AG09319 (cell line): ENCODE data around the gene CLDN7.

Source experiments
- DNase-seq: peaks from one replicate; pipeline ENCODE4 v3.0.0-alpha.2; 2010; ENCODE audit warnings: low read depth; ENCODE audit errors: extremely low read depth
- CTCF ChIP-seq: IDR thresholded peaks from 2 replicates; pipeline ENCODE4 v1.5.1; 2011; ENCODE audit warnings: low read depth, mild to moderate bottlenecking, inconsistent platforms, low read length, moderate library complexity

CLDN7 gene

GRCh38 chr17:7217113-7217987 is 44.9 kb downstream of the CLDN7 start:
- no peak for DNase-seq

GRCh38 chr17:7216242-7217112 is 45.8 kb downstream of the CLDN7 start:
- no peak for DNase-seq
- TF ChIP-seq CTCF = no peak

More at GRCh38 chr17:7217113-7217987, 44.9 kb downstream of the CLDN7 start:
- no peak for TF ChIP-seq CTCF

- DNase-seq = no peak
- no peak for TF ChIP-seq CTCF
Observed at GRCh38 chr17:7215652-7216180, 46.6 kb downstream of the CLDN7 start.

GRCh38 chr17:7215136-7215638 is 47.1 kb downstream of the CLDN7 start:
- TF ChIP-seq CTCF = no peak
- no peak for DNase-seq

- peak; percentile 60 for TF ChIP-seq CTCF
- peak; percentile 89 for DNase-seq
Observed at GRCh38 chr17:7214300-7215135, 47.8 kb downstream of the CLDN7 start.

GRCh38 chr17:7213895-7214299 is 48.4 kb downstream of the CLDN7 start:
- DNase-seq = no peak
- peak; percentile 30 for TF ChIP-seq CTCF
